Spleen (tissue), 11 donors: ENCODE results near the gene RTP2. TPM values are rescaled to one million over a fixed set of nuclear protein-coding genes. Genes with fewer than 3 reads are reported as not detected.

Source experiments
- DNase-seq: peaks from one replicate; pipeline ENCODE4 v3.0.0-alpha.2; 2020
- H3K27ac ChIP-seq, 8 donors: fragments of 200-600 bp; sonication (generic) in 7 of 8; 1 replicate in 4 of 8; 2 replicates in 4 of 8; pipeline versions ENCODE4 v1.5.0 to v1.8.0; 2016 to 2021; ENCODE audit warnings: inconsistent platforms in 4 of 8, mild to moderate bottlenecking in 4 of 8, moderate library complexity in 1 of 8
- H3K27me3 ChIP-seq, 7 donors: fragments of 200-600 bp; sonication (generic) in 6 of 7; replicated peaks in 1 of 7; 1 replicate in 4 of 7; 2 replicates in 3 of 7; pipeline versions ENCODE4 v1.5.0 to v1.8.0; 2016 to 2021; ENCODE audit warnings: inconsistent platforms in 3 of 7, mild to moderate bottlenecking in 1 of 7
- H3K36me3 ChIP-seq, 6 donors: fragments of 200-600 bp; sonication (generic) in 5 of 6; 1 replicate in 4 of 6; 2 replicates in 2 of 6; pipeline versions ENCODE4 v1.5.0 to v1.8.0; 2016 to 2021; ENCODE audit warnings: inconsistent platforms in 2 of 6
- H3K4me1 ChIP-seq, 6 donors: fragments of 200-600 bp; sonication (generic) in 5 of 6; 1 replicate in 3 of 6; 2 replicates in 3 of 6; pipeline versions ENCODE4 v1.5.0 to v1.8.0; 2016 to 2021; ENCODE audit warnings: inconsistent platforms in 3 of 6
- H3K4me3 ChIP-seq, 8 donors: fragments of 200-600 bp; sonication (generic) in 7 of 8; 1 replicate in 4 of 8; 2 replicates in 4 of 8; pipeline versions ENCODE4 v1.5.0 to v1.8.0; 2016 to 2021; ENCODE audit warnings: inconsistent platforms in 4 of 8, mild to moderate bottlenecking in 4 of 8, moderate library complexity in 2 of 8
- H3K9me3 ChIP-seq, 8 donors: fragments of 200-600 bp; sonication (generic) in 7 of 8; 1 replicate in 4 of 8; 2 replicates in 4 of 8; pipeline versions ENCODE4 v1.5.0 to v1.8.0; 2016 to 2021; ENCODE audit warnings: inconsistent platforms in 4 of 8
- CTCF ChIP-seq, 11 experiments: fragments of 200-600 bp in 7 of 11; fragments of 450-650 bp in 4 of 11; sonication (generic) in 4 of 11; IDR thresholded peaks in 8 of 11; conservative IDR thresholded peaks in 3 of 11; 1 replicate in 7 of 11; 2 replicates in 4 of 11; pipeline versions ENCODE4 v1.4.0 to v1.8.0; 2016 to 2021; ENCODE audit warnings: antibody characterized with exemption in 11 of 11, inconsistent platforms in 4 of 11, mild to moderate bottlenecking in 1 of 11
- POLR2A ChIP-seq, 3 donors: fragments of 450-650 bp; IDR thresholded peaks; one replicate each; pipeline ENCODE4 v1.5.1; 2017; ENCODE audit warnings: antibody characterized with exemption in 3 of 3, mild to moderate bottlenecking in 1 of 3
- POLR2AphosphoS5 ChIP-seq, 3 donors: sonication (generic); formaldehyde crosslinking; IDR thresholded peaks; one replicate each; pipeline ENCODE4 v1.5.1; 2017; ENCODE audit warnings: antibody characterized with exemption in 3 of 3
- WGBS, 5 donors: extraction: QIAGEN DNeasy Blood & Tissue Kit in 3 of 5; methylation state at CpG; one replicate each; pipeline versions ENCODE4 v1.1.5 to v1.1.7; 2013 to 2018; 5-methylcytosine and 5-hydroxymethylcytosine counted together
- intact Hi-C: fragments of 100-400 bp; cut with DNase I; formaldehyde crosslinking; loops from one replicate; pipeline ENCODE4 v1.15.0; 2023; ENCODE audit warnings: low total_unique reads
- polyA plus RNA-seq, 3 donors: library from polyadenylated mRNA; stranded (reverse); fragments of 200-250 nt; gene quantifications; one replicate each; pipeline ENCODE4 v1.2.1, GENCODE V29; 2013
- total RNA-seq, 7 donors: library from RNA; depleted of rRNA in 3 of 7; stranded (reverse); fragments of >200 nt in 3 of 7; fragmentation: NEBNext Ultra II Directional in 4 of 7; extraction: Animal tissue kit (Norgen Biotek cat#: 25700) in 4 of 7; gene quantifications; one replicate each; pipeline versions ENCODE4 v1.1.0 to v1.2.1, GENCODE V29; 2016 to 2021
- donor health status: healthy with polysubstance abuse.
- donor health status: DM: no; HTN: no; CAD: no; lungs with moderate emphysema.
- donor health status: DM: no; HTN: no; CAD: no.
- donor health status: Bipolar disorder and iron deficiency.
- donor health status: healthy.
- donor health status: DM: no; HTN: no; CAD: no.
- donor health status: DM: yes; HTN: yes; CAD: no.

RTP2 gene
- total and polyA plus RNA-seq, 10 donors: not detected

DNA sequence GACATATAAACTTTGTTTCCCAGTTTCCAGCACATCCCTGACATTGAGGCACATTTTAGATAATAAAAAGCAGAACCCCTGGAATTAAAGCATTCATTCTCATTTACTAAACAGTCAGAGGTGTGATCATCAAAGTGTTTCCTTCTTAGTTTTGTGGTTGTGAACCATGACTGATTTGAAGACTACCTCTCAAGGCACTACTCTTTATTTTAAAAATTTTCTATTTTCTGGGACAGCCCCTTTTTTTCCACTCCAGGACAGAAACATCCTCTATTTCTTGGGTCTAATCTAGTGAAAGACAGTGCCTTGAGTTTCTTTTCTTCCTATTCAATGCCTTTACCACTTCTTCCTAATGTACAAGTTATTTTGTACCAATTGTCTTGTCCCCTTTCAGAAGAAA, 37.3 kb downstream of the RTP2 start:
- H3K9me3 ChIP-seq: no peaks in the 10 kb centered on the region
- H3K27me3 ChIP-seq: peaks cover 0 to 31% (median 17%) of the 10 kb centered on the region in 7 donors
- no peak for TF ChIP-seq CTCF (IDR thresholded peaks at IDR 0.05 in 8 of 11, conservative IDR thresholded peaks at IDR 0.05 in 3 of 11)
- no peak for TF ChIP-seq POLR2AphosphoS5 (IDR thresholded peaks at IDR 0.05)
- no peak for TF ChIP-seq POLR2A (IDR thresholded peaks at IDR 0.05)
- no peak overlapping the region for H3K27ac ChIP-seq
- H3K4me3 ChIP-seq: no peak overlapping the region
- intact Hi-C loops: no loop called here
- H3K4me1 ChIP-seq: peaks cover 0 to 8% (median 1%) of the 10 kb centered on the region in 6 donors
- H3K36me3 ChIP-seq: no peaks in the 10 kb centered on the region
- no peak for DNase-seq

- 56 to 68% (median 59%) methylated on average over 5 of the region's 5 CpGs for WGBS, 5 donors
- DNase-seq: no peak
These were observed 39.4 kb downstream of the RTP2 start for GRCh38 chr3:187662848-187663409.

GRCh38 chr3:187661267-187661666, 41.1 kb downstream of the RTP2 start:
- Histone ChIP-seq H3K36me3 (no peaks in the 10 kb centered on the region), H3K27ac (no peak overlapping the region)
- intact Hi-C loops: no loop called here

More at GRCh38 chr3:187662848-187663409, 39.4 kb downstream of the RTP2 start:
- Histone ChIP-seq H3K4me1 (peaks cover 0 to 8% (median 1%) of the 10 kb centered on the region in 6 donors), H3K27ac (no peak overlapping the region), H3K4me3 (no peak overlapping the region), H3K9me3 (no peaks in the 10 kb centered on the region), H3K36me3 (no peaks in the 10 kb centered on the region), H3K27me3 (peaks cover 0 to 12% (median 2%) of the 10 kb centered on the region in 7 donors)
- TF ChIP-seq POLR2A (IDR thresholded peaks at IDR 0.05) (no peak), POLR2AphosphoS5 (IDR thresholded peaks at IDR 0.05) (no peak), CTCF (IDR thresholded peaks at IDR 0.05 in 8 of 11, conservative IDR thresholded peaks at IDR 0.05 in 3 of 11) (no peak)
- intact Hi-C loops: no loop called here

DNA sequence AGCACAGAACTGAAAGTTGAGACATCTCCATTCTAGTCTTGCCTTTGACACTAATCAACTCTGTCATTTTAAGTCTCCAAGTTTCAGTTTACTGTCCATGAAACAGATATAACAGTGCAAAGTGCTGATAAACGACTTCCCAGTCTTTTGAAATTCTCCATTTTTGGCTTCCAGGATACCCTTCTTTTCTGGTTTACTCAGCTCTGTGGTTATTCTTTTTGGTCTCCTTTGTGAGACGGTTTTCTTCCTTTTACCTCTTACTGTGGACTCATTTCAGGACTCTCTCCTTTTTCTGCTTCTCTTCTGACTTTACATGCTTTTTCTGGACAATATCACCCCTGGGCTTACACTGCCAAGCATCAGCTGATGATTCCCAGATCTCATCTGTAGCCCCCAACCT, 51.1 kb downstream of the RTP2 start:
- TF ChIP-seq POLR2AphosphoS5 (IDR thresholded peaks at IDR 0.05): no peak
- TF ChIP-seq CTCF (IDR thresholded peaks at IDR 0.05 in 8 of 11, conservative IDR thresholded peaks at IDR 0.05 in 3 of 11): no peak
- TF ChIP-seq POLR2A (IDR thresholded peaks at IDR 0.05): no peak

More at GRCh38 chr3:187661267-187661666, 41.1 kb downstream of the RTP2 start:
- no peak overlapping the region for H3K4me3 ChIP-seq
- H3K27me3 ChIP-seq: no peaks in the 10 kb centered on the region
- TF ChIP-seq POLR2AphosphoS5 (IDR thresholded peaks at IDR 0.05) (no peak), POLR2A (IDR thresholded peaks at IDR 0.05) (no peak), CTCF (IDR thresholded peaks at IDR 0.05 in 8 of 11, conservative IDR thresholded peaks at IDR 0.05 in 3 of 11) (no peak)
- no peak for DNase-seq
- H3K4me1 ChIP-seq: peaks cover 0 to 8% (median 1%) of the 10 kb centered on the region in 6 donors
- H3K9me3 ChIP-seq: no peaks in the 10 kb centered on the region

More for the DNA sequence above, 51.1 kb downstream of the RTP2 start:
- no peak for DNase-seq
- Histone ChIP-seq H3K4me1 (no peaks in the 10 kb centered on the region), H3K9me3 (no peaks in the 10 kb centered on the region), H3K27me3 (peaks cover 0 to 40% (median 8%) of the 10 kb centered on the region in 7 donors), H3K4me3 (no peak overlapping the region), H3K27ac (no peak overlapping the region), H3K36me3 (no peaks in the 10 kb centered on the region)
- intact Hi-C loops: no loop called here
- 47 to 57% (median 52%) methylated on average over 2 of the region's 2 CpGs for WGBS, 5 donors

Other genes with a start within 250 kb of the RTP2 start
- not detected for gene SST, start 32.2 kb downstream of the RTP2 start, total RNA-seq
- under 1 TPM in 2 of 3 donors, not detected in 1; 0.26 to 0.52 TPM for gene SST, start 32.2 kb downstream of the RTP2 start, polyA plus RNA-seq
- 100 to 1,000 TPM in 6 of 7 donors, 10 to 100 TPM in 1; 84.4 to 444 (median 168) TPM for gene BCL6, start 42.9 kb upstream of the RTP2 start, total RNA-seq
- gene BCL6, start 42.9 kb upstream of the RTP2 start, polyA plus RNA-seq: 10 to 100 TPM in 2 of 3 donors, 1 to 10 TPM in 1; 9.5 to 13.9 (median 12.0) TPM